GM21526 (cell line): ENCODE measurements around the gene CPSF4L.

Experiments
- ATAC-seq: cut with Tn5 transposase; IDR thresholded peaks from one replicate; pipeline ENCODE4 v1.9.1; 2021; ENCODE audit warnings: moderate library complexity; ENCODE audit not compliant: unreplicated experiment, low FRiP score

The CPSF4L gene

DNA sequence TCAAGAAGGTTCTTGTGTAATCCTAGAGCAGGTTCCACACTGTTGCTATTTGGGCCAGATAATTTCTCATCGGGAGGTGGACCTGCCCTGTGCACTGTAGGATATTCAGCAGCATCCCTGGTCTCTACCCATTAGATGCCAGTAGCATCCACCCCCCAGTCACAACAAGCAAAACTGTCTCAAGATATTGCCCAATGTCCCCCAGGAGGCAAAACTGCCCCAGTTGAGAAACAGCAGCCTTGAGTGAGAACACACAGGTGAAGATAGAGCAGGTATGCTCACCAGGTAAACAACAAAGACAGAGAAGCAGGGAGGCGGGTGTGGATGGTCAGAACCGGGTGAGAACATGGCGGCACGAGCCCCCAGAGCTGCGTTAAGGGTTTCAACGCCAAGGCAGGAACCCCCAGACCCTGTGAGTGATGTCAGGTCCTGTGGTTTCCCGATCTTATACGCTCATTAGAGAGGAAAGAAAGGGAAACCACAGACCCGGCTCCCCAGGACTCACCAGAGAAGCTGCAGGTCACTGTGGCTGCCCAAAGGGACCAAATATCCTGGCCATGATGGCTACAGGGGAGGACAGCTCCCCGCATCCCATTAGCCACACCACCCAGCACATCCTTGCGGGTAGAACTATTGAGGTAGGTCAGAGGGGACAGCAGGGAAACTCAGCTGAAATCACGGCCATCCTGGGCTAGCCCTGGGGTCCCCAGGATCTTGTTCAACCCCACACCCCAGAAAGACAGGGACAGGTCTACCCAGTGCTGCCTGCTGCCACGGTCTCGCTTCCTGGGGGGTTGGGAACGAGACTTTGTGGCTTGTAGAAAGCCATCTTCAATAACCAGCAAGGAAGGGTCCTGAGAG, 28.9 kb upstream of the CPSF4L start:
- ATAC-seq = peak; percentile 52

DNA sequence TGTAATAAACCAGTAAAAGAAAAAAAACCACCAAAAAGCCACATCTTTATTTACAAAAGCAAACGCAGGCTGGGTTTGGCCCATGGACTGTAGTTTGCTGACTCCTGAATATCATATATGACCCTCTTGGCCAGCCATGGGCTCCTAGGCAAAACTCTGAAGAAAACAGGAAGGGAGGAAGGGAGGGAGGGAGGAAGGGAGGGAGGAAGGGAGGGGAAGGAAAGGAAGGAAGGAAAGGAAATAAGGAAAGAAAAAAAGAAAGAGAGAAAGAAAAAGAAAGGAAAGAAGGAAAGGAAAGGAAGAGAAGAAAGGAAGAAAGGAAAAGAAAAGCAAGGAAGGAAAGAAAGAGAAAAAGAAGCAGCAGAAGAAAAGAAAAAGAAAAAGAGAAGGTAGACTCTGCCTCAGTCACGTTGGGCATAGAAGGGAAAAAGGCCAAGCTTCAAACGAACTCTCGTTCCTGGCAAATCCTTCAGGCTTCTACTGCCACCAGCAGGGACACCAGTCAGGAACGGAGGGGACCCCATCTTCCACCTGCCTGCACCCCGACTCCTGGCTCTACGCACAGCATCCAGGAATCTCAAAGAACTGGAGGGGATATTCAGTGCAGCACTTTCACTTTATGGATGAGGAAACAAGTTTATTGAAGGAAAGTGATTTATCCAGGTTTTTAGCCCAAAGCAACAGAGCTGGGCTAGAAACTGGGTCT, 28.0 kb upstream of the CPSF4L start:
- ATAC-seq = no peak

DNA sequence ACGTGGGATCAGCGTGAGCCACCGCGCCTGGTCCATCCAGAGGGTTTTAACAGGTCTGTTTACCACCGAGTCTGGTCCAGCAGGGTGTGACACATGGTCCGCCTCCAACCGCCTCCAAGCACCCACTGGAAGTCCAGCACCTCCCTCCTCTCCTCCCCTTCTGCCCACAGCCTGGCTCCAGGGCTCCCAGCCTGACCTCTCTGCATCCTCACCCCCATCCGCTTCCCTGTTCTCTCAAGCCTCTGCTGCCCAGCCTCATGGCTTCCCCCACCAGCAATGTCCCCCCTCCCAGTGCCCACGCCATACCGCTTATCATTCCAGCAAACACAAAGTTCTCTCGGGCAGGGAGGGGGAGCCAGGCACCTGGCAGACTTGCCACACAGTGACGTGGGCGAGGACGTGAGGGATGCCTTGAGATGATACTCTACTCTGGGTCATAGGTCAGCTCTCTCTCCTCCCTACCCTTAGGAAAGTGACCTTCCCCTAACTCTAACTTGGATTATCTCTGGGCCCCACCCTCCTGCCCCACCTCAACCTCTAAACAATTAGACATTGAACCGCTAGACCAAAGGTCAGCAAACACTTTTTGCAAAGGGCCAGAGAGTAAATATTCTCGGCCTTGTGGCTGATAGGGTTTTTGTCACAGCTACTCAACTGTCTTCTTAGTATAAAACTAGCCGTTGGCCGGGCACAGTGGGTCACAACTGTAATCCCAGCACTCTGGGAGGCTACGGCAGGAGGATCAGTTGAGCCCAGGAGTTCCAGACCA, 27.0 kb upstream of the CPSF4L start:
- no peak for ATAC-seq

DNA sequence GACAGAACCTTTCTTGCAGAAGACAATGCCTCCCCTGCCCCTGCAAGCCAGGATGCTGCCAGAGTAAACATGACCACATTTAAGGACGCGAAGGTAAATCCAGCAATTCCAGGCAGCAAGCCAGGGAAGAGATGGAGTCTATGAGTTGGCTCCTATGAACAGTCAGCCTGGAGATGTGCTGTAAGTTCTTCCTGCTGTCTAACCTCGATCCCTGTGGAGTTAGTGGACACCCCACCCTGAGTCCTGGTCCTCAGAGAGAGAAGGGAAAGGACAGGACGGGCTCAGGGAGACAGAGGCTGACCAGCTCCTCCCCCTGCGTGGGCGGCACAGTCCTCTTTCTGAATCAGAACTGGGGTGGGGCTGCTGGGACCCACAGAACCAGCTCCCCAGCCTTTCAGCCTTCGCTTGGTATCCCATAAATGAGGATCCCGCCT, 25.2 kb upstream of the CPSF4L start:
- no peak for ATAC-seq

DNA sequence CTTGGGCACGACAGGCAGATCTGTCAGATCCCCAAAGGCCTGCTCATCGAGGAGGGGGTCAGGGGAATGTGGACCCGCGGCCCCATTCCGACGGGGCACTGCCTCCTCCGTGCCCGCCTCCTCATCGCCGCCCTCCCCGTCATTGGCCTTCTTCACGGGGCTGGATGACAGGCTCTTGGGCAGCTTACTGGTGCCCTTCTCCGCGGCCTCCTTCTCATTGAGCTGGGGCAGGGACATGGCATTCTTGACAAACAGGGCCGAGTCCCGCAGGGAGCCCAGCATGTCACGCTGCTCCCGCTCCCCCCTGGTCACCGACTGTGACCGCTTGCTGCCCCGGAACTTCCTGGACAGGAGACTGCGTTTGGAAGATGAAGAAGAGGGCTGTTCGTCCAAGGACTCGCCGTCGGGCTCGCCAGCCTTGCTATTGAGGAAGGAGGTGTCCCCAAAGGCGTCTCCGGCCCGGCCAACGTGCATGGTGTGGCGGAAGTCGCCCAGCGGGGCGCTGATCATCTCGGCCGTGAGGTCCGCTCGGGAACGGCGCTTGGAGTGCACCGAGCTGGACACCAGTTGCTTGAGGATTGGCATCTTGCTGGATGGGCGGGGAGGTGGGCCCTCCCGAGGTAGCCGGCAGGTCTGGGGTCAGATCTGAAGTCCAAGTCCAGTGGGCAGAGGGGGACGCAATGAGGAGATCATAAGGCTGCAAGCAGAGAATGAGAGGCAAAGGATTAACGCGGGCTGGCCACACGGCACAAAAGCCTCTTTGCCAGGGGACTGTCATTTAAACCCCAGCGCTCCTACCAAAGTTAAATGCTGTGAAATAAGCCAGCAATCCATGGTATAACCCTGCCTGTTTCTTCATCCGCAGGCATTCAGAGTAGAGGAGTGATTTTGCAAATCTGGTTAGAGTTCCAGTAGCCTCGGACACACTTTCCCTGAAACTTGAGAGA, 24.5 kb upstream of the CPSF4L start:
- ATAC-seq = no peak

DNA sequence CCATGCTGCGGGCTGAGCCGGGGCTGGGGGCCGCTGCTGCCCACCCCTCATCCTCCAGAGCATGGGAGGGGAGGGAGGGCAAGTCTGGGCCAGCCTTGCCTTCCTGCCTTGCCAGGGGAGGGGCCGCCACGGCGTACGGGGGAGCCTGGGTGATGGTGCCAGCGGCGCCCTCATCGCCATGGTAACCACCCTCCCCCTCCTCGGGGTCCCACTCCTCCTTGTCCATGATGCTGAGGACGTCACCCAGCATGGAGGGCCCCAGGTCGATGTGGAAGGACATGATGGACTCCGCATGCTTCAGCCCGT, 23.9 kb upstream of the CPSF4L start:
- no peak for ATAC-seq

DNA sequence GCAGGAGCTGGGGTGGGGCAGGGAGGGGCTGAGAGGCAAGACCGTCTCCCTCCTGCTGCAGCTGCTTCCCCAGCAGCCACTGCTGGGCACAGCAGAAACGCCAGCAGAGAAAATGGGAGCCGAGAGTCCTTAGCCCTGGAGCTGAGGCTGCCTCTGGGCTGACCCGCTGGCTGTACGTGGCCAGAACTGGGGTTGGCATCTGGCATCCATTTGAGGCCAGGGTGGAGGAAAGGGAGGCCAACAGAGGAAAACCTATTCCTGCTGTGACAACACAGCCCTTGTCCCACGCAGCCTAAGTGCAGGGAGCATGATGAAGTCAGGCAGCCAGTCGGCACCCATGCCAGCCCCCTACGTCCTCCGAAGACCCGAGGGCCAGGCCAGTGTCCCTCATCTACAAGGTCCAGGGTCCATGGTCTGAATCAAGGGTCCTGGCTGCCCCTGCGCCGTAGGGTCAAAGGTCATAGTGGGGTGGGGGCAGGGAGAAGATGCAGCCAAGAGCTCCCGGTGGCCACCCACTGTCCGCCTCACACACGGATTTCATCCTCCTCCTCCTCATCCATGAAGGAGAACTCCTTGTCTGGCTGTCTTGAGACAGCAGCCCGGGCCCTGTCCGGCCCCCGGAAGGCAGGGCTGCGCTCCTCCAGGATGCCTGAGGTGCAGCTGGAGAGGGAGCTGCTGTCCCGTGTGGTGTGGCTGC, 23.4 kb upstream of the CPSF4L start:
- ATAC-seq = no peak

DNA sequence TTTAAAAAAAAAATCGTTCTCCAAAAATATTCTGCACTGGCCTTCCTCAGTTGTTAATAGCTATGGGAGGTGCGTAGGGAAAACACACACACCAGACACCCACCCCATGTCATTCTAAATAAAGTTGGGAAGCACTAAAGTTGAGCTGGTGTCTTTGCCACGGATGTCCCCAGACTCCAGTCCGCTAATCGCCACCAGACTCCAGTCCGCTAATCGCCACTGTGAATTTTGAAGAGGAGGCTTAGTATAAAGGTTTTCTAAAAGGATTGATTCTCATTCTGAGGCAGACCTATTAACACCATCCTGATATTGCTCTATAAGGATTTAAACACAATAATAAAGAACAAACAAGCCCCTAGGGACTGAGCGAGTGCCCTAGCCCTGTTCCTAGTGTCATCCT, 22.7 kb upstream of the CPSF4L start:
- no peak for ATAC-seq

DNA sequence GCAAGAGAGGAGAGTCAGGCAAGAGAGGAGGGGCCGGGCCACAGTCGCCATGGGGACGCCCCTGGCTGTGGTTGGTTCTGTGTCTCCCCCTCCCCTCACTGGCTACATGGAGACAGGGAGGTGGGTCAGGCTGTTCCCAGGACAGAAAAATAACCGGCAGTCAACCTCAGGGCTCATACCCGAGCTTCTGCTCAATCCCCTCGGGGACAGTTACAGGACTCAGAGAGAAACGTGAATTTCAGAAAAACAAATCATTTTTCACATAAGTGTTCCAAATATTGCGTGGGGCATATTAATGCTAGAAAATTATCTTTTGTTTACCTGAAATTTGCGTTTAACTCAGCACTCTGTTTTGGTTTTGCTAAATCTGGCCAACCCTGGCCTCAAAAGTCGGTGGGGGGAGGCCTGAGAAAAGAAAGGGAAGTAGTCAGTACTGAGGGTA, 22.2 kb upstream of the CPSF4L start:
- ATAC-seq = no peak

DNA sequence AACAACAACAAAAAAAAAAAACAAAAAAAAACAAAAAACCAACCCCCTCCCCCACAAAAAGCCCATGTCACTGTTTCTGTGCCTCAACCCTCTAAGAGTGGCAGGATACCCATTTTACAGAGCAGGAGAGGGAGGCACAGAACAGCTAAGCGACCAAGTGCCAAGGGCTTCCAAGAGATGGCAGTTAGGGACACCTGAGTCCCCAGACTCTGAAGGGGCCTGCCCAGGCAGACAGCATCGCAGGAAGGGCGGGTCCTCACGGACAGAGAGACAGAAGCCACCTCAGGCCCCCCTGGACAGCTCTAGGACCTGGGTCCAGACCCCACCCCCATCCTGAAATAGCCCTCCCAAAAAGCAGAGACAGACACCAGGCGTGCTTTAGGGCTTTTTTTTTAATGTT, 21.6 kb upstream of the CPSF4L start:
- ATAC-seq = no peak

DNA sequence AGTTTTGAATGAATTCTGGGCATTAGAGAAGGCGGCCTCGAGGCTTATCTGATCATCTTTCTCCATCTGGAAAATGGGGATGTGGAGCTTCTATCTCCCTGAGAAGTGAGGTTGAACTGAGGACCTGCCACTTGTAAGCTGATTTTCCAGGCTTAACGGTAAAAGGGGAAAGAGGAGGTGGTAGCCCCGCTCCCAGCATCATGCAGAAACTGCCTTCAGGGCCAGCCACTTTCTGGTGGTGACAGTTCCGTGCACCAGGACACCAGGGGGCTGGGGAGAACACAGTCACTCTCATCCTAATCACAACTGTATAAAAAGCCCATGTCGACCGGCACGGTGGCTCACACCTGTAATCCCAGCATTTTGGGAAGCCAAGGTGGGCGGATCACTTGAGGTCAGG, 20.9 kb upstream of the CPSF4L start:
- no peak for ATAC-seq

DNA sequence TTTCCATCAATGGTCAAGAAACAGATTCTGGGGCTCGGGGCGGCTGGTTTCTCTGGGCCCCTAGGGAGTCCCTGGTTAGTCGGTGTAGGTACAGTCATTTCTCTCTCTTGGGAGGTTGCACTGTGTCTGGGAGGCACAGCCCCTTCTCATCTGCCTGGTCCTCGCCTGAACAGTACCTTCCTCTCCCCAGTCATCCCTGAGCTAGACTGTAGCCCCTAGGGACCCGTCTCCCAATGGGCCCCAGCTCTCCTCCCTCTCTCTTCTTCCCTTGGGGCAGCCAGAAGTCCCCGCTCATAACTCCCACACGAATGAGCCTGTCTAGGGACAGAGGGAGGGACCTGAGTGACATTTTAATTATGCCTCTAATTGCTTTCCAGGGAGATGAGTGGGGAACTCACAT, 20.2 kb upstream of the CPSF4L start:
- peak; percentile 87 for ATAC-seq

DNA sequence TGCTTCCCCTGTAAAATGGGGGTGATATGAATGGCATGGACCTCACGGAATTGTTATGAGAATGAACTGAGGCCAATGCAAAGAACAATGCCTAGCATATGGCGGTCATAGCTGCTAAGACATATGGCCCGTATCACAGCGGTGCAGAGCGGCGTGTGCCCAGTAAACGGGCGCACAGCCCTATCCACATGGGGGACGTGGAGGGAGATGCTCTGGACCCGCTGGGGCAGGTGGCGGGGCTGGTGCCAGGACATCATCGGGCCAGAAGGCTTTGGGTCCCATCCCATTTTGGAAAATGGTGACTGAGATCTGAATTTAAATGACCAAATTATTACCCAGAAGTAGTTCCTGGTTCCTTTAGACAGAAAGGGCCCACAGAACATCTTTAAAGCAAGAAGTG, 18.5 kb upstream of the CPSF4L start:
- ATAC-seq = no peak

DNA sequence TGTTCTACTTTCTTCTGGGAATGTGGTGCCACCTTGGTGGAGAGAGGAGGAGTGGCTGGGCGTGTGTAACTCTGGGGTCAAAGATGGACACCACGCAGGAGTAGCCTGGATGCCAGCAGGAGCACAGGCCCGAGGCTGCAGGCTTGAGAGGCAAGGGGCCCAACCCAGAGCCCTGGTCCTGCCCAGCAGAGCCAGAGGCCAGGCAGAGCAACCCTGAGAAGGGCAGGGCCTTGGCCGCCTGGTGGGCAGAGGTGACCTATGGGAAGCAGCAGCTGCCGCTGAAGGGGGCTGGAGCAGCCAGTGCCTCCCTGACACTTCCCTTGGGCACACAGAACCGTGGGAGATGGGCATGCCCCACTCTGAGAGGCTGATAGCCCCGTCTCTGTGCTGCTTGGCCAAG, 18.0 kb upstream of the CPSF4L start:
- no peak for ATAC-seq

DNA sequence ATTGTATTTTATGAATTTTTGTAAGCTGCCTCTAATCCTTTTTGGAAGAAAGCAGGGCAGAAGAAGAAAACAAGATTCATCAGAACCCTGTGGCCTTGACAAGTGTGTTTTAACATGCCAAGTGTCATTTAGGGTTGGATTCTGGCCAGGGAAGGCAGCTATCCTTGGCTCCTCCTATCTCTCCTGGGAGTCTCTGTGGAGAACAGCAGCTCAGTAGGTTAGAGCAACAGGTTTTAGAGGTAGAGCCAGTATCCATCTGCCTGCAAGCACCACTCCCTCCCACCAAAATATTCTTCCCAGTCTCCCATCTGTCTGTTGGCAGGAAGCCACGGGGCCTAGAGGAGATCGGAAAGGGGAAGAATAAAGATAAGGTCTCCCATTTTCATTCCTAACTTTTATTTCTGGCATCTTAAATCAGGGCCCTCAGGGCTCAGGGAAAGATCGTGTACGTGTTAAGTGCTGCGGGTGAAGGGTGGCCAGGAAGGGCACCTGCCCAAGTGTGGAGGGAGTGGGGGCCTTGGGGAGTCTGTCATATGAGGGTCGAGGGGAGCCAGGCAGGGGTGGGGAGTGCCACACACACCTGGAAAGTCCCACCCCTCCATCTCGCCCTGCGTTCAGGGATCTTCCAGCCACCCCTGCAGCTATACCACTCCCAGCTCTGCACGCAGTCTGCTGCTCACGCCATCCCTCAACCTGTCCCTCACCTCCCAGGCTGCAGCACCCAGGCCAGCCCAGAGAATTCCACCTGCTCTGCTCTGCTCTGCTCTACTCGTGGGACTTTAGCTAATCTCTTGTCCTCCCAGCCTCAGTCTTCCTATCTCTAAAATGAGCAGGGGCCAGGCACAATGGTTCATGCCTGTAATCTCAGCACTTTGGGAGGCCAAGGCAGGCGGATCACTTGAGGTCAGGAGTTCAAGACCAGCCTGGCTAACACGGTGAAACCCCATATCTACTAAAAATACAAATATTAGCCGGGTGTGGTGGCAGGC, 17.1 kb upstream of the CPSF4L start:
- no peak for ATAC-seq

DNA sequence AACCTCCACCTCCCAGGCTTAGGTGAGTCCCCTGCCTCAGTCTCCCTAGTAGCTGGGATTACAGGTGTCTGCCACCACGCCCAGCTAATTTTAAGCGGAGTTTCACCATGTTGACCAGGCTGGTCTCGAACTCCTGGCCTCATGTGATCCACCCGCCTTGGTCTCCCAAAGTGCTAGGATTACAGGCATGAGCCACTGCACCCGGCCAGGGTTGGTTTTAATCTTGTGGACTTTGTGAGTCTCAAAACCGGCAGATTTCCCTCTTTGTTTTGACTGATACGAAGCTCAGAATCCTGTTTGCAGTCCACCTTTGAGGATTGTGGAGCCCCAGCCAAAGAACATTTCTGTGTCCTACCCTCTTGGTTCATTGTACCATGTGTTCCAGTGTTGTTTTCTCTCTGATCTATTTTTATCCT, 16.4 kb upstream of the CPSF4L start:
- ATAC-seq = no peak

DNA sequence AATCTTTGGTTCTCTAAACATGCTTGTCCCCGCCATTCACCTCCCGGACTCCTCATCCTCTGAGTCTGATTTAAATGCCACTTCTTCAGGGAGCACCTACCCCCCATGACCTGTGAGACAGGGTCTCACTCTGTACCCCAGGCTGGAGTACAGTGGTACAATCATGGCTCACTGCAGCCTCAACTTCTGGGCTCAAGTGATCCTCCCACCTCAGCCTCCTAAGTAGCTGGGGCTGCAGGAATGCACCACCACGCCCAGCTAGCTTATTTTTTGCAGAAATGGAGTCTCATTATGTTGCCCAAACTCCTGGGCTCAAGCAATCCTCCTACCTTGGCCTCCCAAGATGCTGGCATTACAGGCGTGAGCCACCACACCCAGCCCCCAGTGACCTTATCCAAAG, 12.8 kb upstream of the CPSF4L start:
- ATAC-seq = no peak

DNA sequence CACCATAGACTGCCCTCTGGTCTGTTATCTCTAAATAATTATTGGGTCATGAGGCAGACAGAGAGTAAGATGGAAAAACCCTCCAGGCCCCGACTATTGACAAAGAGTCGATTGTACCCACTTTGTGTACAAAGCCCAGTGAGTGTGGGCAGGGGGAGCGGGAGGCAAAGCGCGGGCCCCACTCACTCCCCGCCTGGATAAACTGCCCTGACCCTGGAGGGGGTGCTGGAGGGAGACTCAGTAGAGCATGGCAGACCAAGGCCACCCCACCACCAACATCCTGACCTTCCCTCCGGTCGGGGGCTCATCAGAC, 11.2 kb upstream of the CPSF4L start:
- ATAC-seq = no peak

DNA sequence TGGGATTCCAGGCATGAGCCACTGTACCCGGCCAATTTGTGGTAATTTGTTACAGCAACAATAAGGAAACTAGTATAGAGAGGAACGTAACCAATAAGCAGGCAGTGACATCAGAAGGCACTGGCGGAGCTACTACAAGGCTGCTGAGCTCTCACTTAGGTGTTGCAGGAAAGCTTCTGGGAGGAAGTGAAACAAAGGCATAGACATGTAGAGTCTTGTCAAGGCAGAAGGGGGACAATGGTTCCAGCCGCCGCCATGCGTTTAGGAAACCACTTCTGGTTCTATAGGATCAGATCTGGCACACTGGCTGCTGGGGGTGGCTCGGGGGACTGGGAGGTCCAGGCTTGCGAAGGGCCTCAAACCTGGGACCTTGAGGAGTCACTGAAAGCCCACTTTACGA, 9.4 kb upstream of the CPSF4L start:
- peak; percentile 95 for ATAC-seq
